Measurements from ENCODE around the gene CAPN10.

The CAPN10 gene

GRCh38 chr2:240635121-240635997 is 48.8 kb downstream of the CAPN10 start:
- H3K27ac Mint-ChIP-seq: no peak overlapping the region
- TF ChIP-seq CTCF (IDR thresholded peaks at IDR 0.05; ENCODE audit: unreplicated experiment in 3 of 3): no peak
- peaks cover 30% of the 10 kb centered on the region for H3K27me3 Mint-ChIP-seq (ENCODE audit: low read depth)
- H3K4me1 Mint-ChIP-seq: no peaks in the 10 kb centered on the region
- H3K9me3 Mint-ChIP-seq: peaks cover 28% of the 10 kb centered on the region
- H3K36me3 Mint-ChIP-seq (ENCODE audit: low read depth): no peaks in the 10 kb centered on the region
- H3K4me3 Mint-ChIP-seq: no peak overlapping the region

- Mint-ChIP-seq H3K36me3 (ENCODE audit: low read depth) (no peaks in the 10 kb centered on the region), H3K9me3 (peaks cover 28% of the 10 kb centered on the region), H3K4me1 (no peaks in the 10 kb centered on the region)
Measured at GRCh38 chr2:240635998-240636547, 49.5 kb downstream of the CAPN10 start.

GRCh38 chr2:240636563-240637115 is 50.1 kb downstream of the CAPN10 start:
- Mint-ChIP-seq H3K36me3 (ENCODE audit: low read depth) (no peaks in the 10 kb centered on the region), H3K4me1 (no peaks in the 10 kb centered on the region), H3K9me3 (peaks cover 28% of the 10 kb centered on the region), H3K4me3 (no peak overlapping the region), H3K27ac (no peak overlapping the region), H3K27me3 (ENCODE audit: low read depth) (peaks cover 36% of the 10 kb centered on the region)
- TF ChIP-seq CTCF (IDR thresholded peaks at IDR 0.05; ENCODE audit: unreplicated experiment in 3 of 3): no peak

More at GRCh38 chr2:240635998-240636547, 49.5 kb downstream of the CAPN10 start:
- Mint-ChIP-seq H3K4me3 (no peak overlapping the region), H3K27me3 (ENCODE audit: low read depth) (peaks cover 36% of the 10 kb centered on the region), H3K27ac (no peak overlapping the region)
- TF ChIP-seq CTCF (IDR thresholded peaks at IDR 0.05; ENCODE audit: unreplicated experiment in 3 of 3): no peak

- Mint-ChIP-seq H3K27me3 (ENCODE audit: low read depth) (peaks cover 40% of the 10 kb centered on the region), H3K4me1 (no peaks in the 10 kb centered on the region), H3K36me3 (ENCODE audit: low read depth) (no peaks in the 10 kb centered on the region), H3K27ac (no peak overlapping the region), H3K9me3 (peaks cover 26% of the 10 kb centered on the region), H3K4me3 (no peak overlapping the region)
- no peak for TF ChIP-seq CTCF (IDR thresholded peaks at IDR 0.05; ENCODE audit: unreplicated experiment in 3 of 3)
Measured at GRCh38 chr2:240637116-240637900, 50.8 kb downstream of the CAPN10 start.

GRCh38 chr2:240637901-240638345 is 51.4 kb downstream of the CAPN10 start:
- no peak overlapping the region for H3K4me3 Mint-ChIP-seq
- H3K9me3 Mint-ChIP-seq: peaks cover 22% of the 10 kb centered on the region
- no peaks in the 10 kb centered on the region for H3K36me3 Mint-ChIP-seq (ENCODE audit: low read depth)
- H3K4me1 Mint-ChIP-seq: no peaks in the 10 kb centered on the region
- peaks cover 40% of the 10 kb centered on the region for H3K27me3 Mint-ChIP-seq (ENCODE audit: low read depth)
- no peak overlapping the region for H3K27ac Mint-ChIP-seq
- no peak for TF ChIP-seq CTCF (IDR thresholded peaks at IDR 0.05; ENCODE audit: unreplicated experiment in 3 of 3)
